ENCODE measurements around the gene MOB3C.

Gene MOB3C

DNA sequence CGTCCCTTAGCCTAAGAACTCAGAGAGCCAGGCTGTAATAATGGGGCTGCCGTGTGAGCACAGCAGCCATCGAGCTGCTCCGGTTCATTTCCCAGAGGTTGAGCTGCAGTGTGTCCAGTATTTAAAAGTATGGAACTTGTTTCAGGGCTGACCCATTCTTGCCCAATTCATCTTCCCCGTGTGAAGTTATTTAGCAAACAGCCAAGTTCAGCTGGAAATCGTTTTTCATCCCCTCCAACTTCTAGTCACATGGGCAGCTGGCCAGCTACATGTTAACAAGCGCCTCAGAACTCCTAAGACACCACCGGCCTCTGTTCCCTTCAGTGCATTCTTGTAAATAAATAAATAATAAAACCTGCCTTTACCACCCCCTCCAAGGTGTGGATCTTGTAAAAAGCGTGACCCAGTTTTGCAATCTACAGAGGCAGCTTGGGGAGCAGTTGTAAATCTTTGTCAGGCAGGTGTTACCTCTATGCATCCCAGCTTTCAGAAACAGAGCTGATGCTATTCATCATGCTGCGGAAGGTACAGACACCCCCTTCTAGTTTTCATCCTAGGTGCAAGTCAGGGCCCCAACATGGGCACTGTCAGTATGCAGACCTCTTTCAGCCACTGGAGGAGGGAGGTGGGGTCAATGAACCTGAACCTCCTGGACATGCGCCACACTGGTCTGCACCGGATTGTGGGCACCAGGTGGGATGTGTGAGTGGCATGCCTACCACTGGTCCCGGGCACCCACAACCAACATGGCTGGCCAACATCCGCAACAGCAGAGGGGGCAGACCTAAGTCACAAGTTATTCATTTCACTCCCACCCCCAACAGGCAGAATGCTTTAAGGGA, 46.5 kb downstream of the MOB3C start:
- no peak for DNase-seq

DNA sequence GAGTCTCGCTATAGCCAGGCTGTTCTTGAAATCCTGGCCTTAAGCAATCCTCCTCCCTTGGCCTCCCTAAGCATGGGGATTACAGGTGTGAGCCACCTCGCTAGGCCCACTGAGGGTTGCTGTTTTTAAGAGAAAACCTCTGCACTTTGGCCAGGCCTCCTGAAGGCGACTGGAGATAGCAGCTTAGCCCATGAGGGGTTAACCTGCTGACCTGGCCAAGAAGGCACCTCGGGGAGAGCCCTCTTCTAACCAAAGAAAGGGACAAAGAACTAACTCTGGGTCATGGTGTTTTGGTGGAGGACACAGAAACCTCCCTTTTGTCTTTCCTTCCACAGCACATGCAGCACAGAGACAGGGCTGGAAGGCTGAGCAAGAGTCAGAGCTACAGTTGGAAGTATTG, 47.5 kb downstream of the MOB3C start:
- DNase-seq = no peak

DNA sequence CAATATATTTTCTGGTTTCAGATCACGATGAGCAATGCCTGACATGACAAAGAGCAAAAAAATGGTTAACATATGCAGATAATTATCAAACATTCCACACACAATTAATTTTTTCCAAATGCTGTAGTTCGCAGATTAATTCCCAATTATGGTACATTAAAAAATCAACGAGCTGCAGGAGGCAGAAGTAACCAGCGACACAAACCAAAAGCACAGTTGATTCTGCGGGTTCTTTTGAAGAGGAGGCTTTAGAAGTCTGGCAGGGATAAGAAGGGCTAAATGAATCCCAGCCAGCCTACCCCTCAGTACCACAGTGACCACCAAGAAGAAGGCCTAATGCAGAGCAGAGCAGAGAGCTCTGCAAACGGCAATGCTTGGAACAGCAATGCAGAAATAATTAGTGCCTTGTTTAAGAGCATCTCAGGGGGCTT, 48.1 kb downstream of the MOB3C start:
- DNase-seq = no peak

DNA sequence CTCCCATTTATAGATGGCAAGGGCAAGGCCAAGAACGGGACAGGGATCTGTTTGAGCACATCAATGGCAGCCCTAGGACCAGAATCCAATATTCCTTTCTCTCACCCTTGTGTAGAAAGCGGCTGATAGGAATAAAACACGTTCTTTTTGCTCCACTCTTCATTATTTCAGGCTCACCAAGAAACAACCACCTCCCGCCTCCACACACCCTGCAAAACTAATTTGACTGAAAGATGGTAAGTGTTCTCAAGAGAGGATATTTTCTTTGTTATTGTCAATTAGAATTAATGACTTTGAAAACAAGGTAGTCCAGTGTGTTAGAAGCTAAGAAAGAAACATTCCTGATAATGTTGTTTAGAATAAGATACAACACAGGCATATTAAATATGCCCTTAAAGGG, 53.3 kb downstream of the MOB3C start:
- no peak for DNase-seq

DNA sequence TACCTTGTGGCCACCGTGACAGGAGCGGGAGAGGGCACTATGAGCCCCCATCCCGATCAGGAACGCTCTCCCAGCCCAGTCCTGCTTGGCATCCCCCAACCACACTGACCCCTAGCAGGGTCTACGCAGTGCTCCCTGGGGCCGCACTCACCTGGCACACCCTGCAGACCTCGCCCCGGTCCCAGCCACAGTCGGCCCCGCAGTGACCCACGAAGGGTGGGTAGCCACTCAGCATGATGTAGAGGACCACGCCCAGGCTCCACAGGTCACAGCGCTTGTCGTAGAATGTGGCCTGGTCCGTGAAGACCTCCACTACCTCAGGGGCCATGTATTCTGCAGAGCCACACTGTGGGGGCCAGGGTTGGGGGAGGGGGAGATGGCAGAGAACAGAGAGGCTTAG, 54.1 kb downstream of the MOB3C start:
- no peak for DNase-seq

DNA sequence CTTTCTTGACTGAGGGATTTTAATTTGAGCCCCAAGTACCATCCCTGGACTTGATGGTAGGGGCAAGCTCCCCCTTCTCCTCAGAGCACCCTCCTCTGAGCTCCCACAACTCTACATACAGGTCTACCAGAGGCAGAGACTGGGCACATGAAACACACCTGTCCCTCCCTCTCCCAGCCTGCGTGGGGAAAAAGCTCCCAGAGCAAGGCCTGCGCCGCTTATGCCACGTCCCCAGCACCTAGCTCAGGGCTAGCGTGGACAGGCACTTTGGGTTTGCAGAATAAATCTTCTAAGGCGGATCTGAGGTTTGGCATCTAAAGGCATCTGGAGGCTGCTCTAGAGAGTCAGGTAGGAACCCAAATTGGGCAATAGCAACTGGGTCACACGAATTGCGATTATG, 57.6 kb downstream of the MOB3C start:
- DNase-seq = no peak

DNA sequence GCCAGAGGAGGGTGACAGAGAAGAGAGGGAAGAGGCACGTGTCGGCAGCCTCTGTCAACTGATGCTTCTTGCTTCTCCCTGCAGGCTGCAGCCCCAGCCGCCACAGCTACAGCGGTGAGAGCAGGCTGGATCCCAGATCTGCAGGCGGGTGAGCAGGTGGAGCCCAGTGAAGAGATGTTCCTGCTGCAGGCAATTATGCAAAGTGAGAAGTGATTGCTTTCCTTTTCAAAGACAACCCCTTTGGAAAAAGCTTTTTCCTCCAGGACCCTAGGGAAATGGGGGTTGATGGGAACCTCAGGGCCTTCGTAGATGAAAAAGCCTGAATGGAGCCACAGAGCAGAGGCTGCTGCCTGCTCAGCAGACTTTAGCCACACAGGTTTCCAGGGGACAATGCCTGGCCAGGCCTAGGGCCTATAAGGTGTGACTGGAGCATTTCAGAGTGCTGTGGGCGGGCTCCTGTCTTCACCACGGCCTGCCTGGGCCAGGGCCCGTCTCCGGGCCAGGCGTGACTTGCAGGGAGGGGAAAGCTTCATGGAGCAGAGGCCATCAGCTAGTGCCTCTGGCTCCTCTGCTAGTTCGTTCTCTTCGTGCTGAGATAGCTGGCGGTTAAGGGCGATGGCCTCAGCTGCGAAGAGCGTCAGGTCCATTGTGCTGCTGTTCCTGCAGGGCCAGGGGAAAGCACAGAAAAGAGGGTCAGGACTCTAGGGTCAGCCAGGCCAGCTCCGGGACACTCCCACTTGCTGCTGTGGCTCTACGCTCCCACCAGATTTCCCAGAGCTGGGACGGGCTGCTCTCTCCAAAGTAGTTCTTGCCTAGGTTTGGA, 58.3 kb downstream of the MOB3C start:
- DNase-seq = no peak

Data from fibroblast of skin of back (primary cell).